Neural progenitor cell (in vitro differentiated cells): Measurements from ENCODE around the gene DTYMK. TPM values are rescaled to one million over a fixed set of nuclear protein-coding genes. Genes with fewer than 3 reads are reported as not detected.

Source experiments
- DNase-seq: peaks from one replicate; pipeline ENCODE4 v3.0.0-alpha.2; 2016; ENCODE audit warnings: low spot score
- H2AFZ ChIP-seq: fragments of 200-600 bp; sonication (generic); replicated peaks from 2 replicates; pipeline ENCODE4 v1.6.1; 2016; ENCODE audit warnings: antibody characterized with exemption
- H3F3A ChIP-seq: fragments of 200-600 bp; sonication (generic); 2 replicates; pipeline ENCODE4 v1.6.1; 2016; ENCODE audit warnings: antibody characterized with exemption, low read depth
- H3K27ac ChIP-seq: fragments of 200-600 bp; sonication (generic); 2 replicates; pipeline ENCODE4 v1.5.1; 2016; ENCODE audit warnings: mild to moderate bottlenecking
- H3K27me3 ChIP-seq: fragments of 200-600 bp; sonication (generic); 2 replicates; pipeline ENCODE4 v1.6.1; 2016; ENCODE audit warnings: mild to moderate bottlenecking, moderate library complexity
- H3K36me3 ChIP-seq: fragments of 200-600 bp; sonication (generic); 2 replicates; pipeline ENCODE4 v1.5.1; 2016
- H3K4me1 ChIP-seq: fragments of 200-600 bp; sonication (generic); 2 replicates; pipeline ENCODE4 v1.6.1; 2016; ENCODE audit warnings: mixed run types
- H3K4me2 ChIP-seq: fragments of 200-600 bp; sonication (generic); 2 replicates; pipeline ENCODE4 v1.6.1; 2016
- H3K4me3 ChIP-seq: fragments of 200-600 bp; sonication (generic); 2 replicates; pipeline ENCODE4 v1.5.1; 2016
- H3K79me2 ChIP-seq: fragments of 200-600 bp; sonication (generic); 2 replicates; pipeline ENCODE4 v1.6.1; 2016; ENCODE audit warnings: low read depth
- H3K9ac ChIP-seq: fragments of 200-600 bp; sonication (generic); 2 replicates; pipeline ENCODE4 v1.6.1; 2016
- H3K9me3 ChIP-seq: fragments of 200-600 bp; sonication (generic); 2 replicates; pipeline ENCODE4 v1.5.1; 2016; ENCODE audit warnings: low read depth
- H4K20me1 ChIP-seq: fragments of 200-600 bp; sonication (generic); 2 replicates; pipeline ENCODE4 v1.6.1; 2016; ENCODE audit warnings: low read depth
- H3K27ac Mint-ChIP-seq: 3 replicates; pipeline ENCODE4 v1.8.0; 2021; ENCODE audit warnings: mixed read lengths
- H3K27me3 Mint-ChIP-seq: 2 replicates; pipeline ENCODE4 v1.8.0; 2022; ENCODE audit warnings: low read depth, mild to moderate bottlenecking, inconsistent platforms, moderate library complexity, mixed read lengths; ENCODE audit not compliant: insufficient read depth
- H3K36me3 Mint-ChIP-seq: 3 replicates; pipeline ENCODE4 v1.8.0; 2021; ENCODE audit warnings: mixed read lengths
- H3K4me1 Mint-ChIP-seq: 3 replicates; pipeline ENCODE4 v1.8.0; 2021; ENCODE audit warnings: mixed read lengths
- H3K4me3 Mint-ChIP-seq: 3 replicates; pipeline ENCODE4 v1.8.0; 2021; ENCODE audit warnings: mild to moderate bottlenecking, moderate library complexity, mixed read lengths
- H3K9me3 Mint-ChIP-seq: 3 replicates; pipeline ENCODE4 v1.8.0; 2020; ENCODE audit warnings: mixed read lengths
- EZH2 ChIP-seq: fragments of 200-600 bp; sonication (generic); IDR thresholded peaks from 2 replicates; pipeline ENCODE4 v1.6.1; 2017; ENCODE audit warnings: antibody characterized with exemption, mild to moderate bottlenecking, moderate library complexity
- EZH2phosphoT487 ChIP-seq: fragments of 200-600 bp; sonication (generic); IDR thresholded peaks from 2 replicates; pipeline ENCODE4 v1.6.1; 2017; ENCODE audit warnings: antibody characterized with exemption
- total RNA-seq: library from RNA; depleted of rRNA; stranded (reverse); fragments of >200 nt; gene quantifications from 2 replicates; pipeline ENCODE4 v1.2.3, GENCODE V29; 2015; ENCODE audit warnings: low replicate concordance
- TF ChIP-seq, protein P1 (sequence below): fragments of 200-600 bp; sonication (generic); IDR thresholded peaks from 2 replicates; pipeline ENCODE4 v1.5.1; 2017; ENCODE audit warnings: antibody characterized with exemption, mild to moderate bottlenecking

The DTYMK gene
- total RNA-seq, 1 donor from 2014 or later = 43.4 TPM

DNA sequence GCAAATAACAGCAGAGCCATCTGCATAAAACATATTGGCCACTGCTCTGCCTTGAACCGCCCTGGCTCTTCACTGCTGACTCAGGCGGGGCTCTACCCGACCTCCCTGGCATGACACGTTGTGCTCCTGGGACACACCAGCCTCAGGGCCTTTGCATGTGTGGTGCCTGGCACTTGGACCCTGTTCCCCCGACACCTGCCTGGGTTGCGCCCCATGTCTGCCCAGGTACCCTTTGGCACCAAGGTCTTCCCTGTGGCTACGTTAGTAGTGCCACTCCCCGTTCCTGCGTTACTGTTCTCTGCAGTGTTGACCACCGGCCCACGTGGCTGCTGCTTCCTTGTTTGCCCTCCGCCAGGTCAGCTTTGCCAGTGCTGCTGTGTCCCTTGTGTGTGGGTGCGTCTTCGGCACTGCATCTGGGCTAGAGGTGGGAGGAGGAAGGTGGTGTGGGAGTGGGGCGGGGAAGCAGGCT lies 28.8 kb downstream of the DTYMK start:
- Histone ChIP-seq H3K4me2 (no peak overlapping the region), H3K9ac (no peak overlapping the region), H3K4me1 (no peaks in the 10 kb centered on the region), H3K9me3 (no peaks in the 10 kb centered on the region), H3K27me3 (no peaks in the 10 kb centered on the region), H4K20me1 (peaks cover 10% of the 10 kb centered on the region), H3F3A (no peaks in the 10 kb centered on the region), H2AFZ (no peak overlapping the region), H3K79me2 (peaks cover 6% of the 10 kb centered on the region), H3K4me3 (no peak overlapping the region), H3K27ac (no peak overlapping the region), H3K36me3 (no peaks in the 10 kb centered on the region)
- H3K4me1 Mint-ChIP-seq = peaks cover 2% of the 10 kb centered on the region
- H3K9me3 Mint-ChIP-seq = no peaks in the 10 kb centered on the region
- no peak for TF ChIP-seq EZH2
- TF ChIP-seq EZH2phosphoT487 = no peak
- TF ChIP-seq, protein P1, sequence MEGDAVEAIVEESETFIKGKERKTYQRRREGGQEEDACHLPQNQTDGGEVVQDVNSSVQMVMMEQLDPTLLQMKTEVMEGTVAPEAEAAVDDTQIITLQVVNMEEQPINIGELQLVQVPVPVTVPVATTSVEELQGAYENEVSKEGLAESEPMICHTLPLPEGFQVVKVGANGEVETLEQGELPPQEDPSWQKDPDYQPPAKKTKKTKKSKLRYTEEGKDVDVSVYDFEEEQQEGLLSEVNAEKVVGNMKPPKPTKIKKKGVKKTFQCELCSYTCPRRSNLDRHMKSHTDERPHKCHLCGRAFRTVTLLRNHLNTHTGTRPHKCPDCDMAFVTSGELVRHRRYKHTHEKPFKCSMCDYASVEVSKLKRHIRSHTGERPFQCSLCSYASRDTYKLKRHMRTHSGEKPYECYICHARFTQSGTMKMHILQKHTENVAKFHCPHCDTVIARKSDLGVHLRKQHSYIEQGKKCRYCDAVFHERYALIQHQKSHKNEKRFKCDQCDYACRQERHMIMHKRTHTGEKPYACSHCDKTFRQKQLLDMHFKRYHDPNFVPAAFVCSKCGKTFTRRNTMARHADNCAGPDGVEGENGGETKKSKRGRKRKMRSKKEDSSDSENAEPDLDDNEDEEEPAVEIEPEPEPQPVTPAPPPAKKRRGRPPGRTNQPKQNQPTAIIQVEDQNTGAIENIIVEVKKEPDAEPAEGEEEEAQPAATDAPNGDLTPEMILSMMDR = no peak
- H3K27ac Mint-ChIP-seq = no peak overlapping the region
- DNase-seq = no peak
- no peaks in the 10 kb centered on the region for H3K27me3 Mint-ChIP-seq
- H3K4me3 Mint-ChIP-seq = no peak overlapping the region
- H3K36me3 Mint-ChIP-seq = peaks cover 22% of the 10 kb centered on the region

DNA sequence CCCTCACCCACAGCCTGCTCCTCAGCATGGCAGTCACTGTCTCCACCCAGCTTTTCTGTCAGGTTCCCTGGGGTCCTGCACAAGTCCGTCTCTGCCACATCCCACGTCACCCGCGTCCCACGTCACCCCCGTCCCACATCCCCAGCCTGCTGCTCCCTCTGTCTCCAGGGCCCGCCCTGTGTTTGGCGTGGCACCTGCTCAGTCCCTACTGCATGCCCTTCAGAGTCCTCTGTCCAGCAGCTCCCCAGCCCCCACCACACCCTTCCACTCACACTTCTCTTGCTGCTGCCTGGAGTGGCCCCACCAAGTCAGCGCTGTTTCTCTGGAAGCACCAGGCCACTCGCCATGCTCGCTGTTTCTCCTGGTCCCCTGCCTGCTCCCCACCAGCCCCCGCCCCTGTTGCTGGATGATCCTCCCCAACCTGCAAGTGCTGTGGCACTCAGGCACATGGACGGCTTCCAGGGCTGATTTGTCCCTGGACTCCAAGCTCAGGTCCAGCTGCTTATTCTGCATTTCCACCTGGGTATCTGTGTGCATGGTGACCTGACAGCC lies 30.3 kb downstream of the DTYMK start:
- Mint-ChIP-seq H3K4me3 (no peak overlapping the region), H3K36me3 (peaks cover 24% of the 10 kb centered on the region), H3K4me1 (peaks cover 2% of the 10 kb centered on the region), H3K27me3 (no peaks in the 10 kb centered on the region), H3K9me3 (no peaks in the 10 kb centered on the region), H3K27ac (no peak overlapping the region)
- no peak overlapping the region for H3K27ac ChIP-seq
- no peak overlapping the region for H2AFZ ChIP-seq
- peaks cover 17% of the 10 kb centered on the region for H4K20me1 ChIP-seq
- no peak overlapping the region for H3K4me2 ChIP-seq
- peaks cover 11% of the 10 kb centered on the region for H3K79me2 ChIP-seq
- no peak for DNase-seq
- H3K4me3 ChIP-seq = no peak overlapping the region
- H3K4me1 ChIP-seq = no peaks in the 10 kb centered on the region
- no peaks in the 10 kb centered on the region for H3K36me3 ChIP-seq
- no peak overlapping the region for H3K9ac ChIP-seq
- H3F3A ChIP-seq = no peaks in the 10 kb centered on the region
- TF ChIP-seq, protein P1 = no peak
- TF ChIP-seq EZH2phosphoT487 (no peak), EZH2 (no peak)
- no peaks in the 10 kb centered on the region for H3K9me3 ChIP-seq
- no peaks in the 10 kb centered on the region for H3K27me3 ChIP-seq

DNA sequence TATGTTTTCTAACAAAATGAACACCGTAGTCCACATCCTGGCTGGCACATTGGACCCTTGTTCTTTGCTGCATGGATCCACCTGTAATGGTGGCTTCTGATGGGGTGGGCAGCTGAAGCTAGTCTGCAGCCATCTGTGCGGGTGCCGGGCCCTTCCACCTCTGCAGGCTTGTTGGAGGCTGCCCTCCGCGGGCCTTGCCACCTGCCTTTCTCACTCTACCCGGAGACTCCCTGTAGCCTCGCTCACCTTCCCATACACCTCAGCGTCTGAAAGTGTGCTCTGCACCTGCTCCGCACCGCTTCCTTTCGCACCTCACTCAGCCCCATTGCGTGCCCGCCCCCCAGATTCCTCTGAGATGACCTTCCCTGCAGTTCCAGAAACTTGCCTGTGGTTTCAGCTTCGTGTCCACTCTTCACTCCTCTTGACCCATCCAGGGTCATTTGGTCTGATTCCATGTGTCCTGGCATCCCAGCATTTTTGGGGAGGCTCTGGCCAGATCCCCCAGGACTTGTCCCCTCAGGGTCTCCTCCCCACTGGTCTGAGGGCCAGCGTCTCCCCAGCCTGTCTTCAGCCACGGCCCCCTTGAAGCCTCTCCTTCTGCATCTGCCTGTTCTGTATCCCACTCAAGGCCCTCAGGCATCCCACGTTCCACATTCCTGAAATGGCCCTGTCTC lies 31.0 kb downstream of the DTYMK start:
- Histone ChIP-seq H3K9ac (no peak overlapping the region), H3F3A (no peaks in the 10 kb centered on the region), H3K9me3 (no peaks in the 10 kb centered on the region), H3K27ac (no peak overlapping the region), H3K79me2 (peaks cover 17% of the 10 kb centered on the region), H4K20me1 (peaks cover 23% of the 10 kb centered on the region), H3K27me3 (no peaks in the 10 kb centered on the region), H2AFZ (no peak overlapping the region), H3K4me2 (no peak overlapping the region), H3K4me3 (no peak overlapping the region), H3K36me3 (no peaks in the 10 kb centered on the region), H3K4me1 (no peaks in the 10 kb centered on the region)
- no peaks in the 10 kb centered on the region for H3K27me3 Mint-ChIP-seq
- peaks cover 2% of the 10 kb centered on the region for H3K4me1 Mint-ChIP-seq
- no peak for TF ChIP-seq EZH2phosphoT487
- TF ChIP-seq, protein P1 = no peak
- no peak for TF ChIP-seq EZH2
- no peak for DNase-seq
- H3K9me3 Mint-ChIP-seq = no peaks in the 10 kb centered on the region
- H3K4me3 Mint-ChIP-seq = no peak overlapping the region
- peaks cover 24% of the 10 kb centered on the region for H3K36me3 Mint-ChIP-seq
- H3K27ac Mint-ChIP-seq = no peak overlapping the region
